IMR-90 (cell line): ENCODE results near the gene EIF2S2. TPM values are rescaled to one million over a fixed set of nuclear protein-coding genes. Genes with fewer than 3 reads are reported as not detected.

Source experiments
- ATAC-seq: fragments of 200-7000 bp; cut with Tn5 transposase; 2 replicates; pipeline ENCODE4 v1.9.1; 2020; ENCODE audit warnings: low read depth, mild to moderate bottlenecking, moderate library complexity
- BruUV-seq: library from RNA; stranded (reverse); fragments of 400-500 nt; replicated peaks from 2 replicates; lab custom pipeline; 2021; lab: Mats Ljungman, UMichigan
- CTCF ChIA-PET: fragments of 300-600 bp; formaldehyde crosslinking; extraction: SDS; loops from one replicate; lab custom pipeline; 2021; ENCODE audit warnings: antibody characterized with exemption; lab: Yijun Ruan, JAX
- POLR2A ChIA-PET: fragments of 300-600 bp; sonication (Branson Sonifier 250); formaldehyde crosslinking; loops from one replicate; lab custom pipeline; 2022; ENCODE audit warnings: antibody characterized with exemption; ENCODE audit not compliant: unreplicated experiment; lab: Charles Lee
- DNase-seq: peaks from one replicate; pipeline ENCODE4 v3.0.0; 2013
- H2AFZ ChIP-seq: replicated peaks from 2 replicates; pipeline ENCODE3; 2013; ENCODE audit warnings: low read length, mild to moderate bottlenecking; ENCODE audit not compliant: poor library complexity
- H2AK5ac ChIP-seq: 2 replicates; pipeline ENCODE4 v1.6.1; 2013; ENCODE audit warnings: low read depth, low read length, inconsistent platforms
- H2AK9ac ChIP-seq: replicated peaks from 2 replicates; pipeline ENCODE3; 2013; ENCODE audit warnings: mild to moderate bottlenecking, low read depth, low read length, moderate library complexity; ENCODE audit not compliant: poor library complexity
- H2BK120ac ChIP-seq: 2 replicates; pipeline ENCODE4 v1.6.1; 2013; ENCODE audit warnings: low read depth, low read length, inconsistent platforms
- H2BK15ac ChIP-seq: 3 replicates; pipeline ENCODE4 v1.6.1; 2013; ENCODE audit warnings: low read depth, low read length, inconsistent platforms
- H2BK20ac ChIP-seq: 2 replicates; pipeline ENCODE4 v1.6.1; 2013; ENCODE audit warnings: low read depth, mild to moderate bottlenecking, inconsistent platforms, low read length, moderate library complexity
- H2BK5ac ChIP-seq: 2 replicates; pipeline ENCODE4 v1.6.1; 2013; ENCODE audit warnings: mild to moderate bottlenecking, low read depth, low read length, inconsistent platforms; ENCODE audit not compliant: poor library complexity, severe bottlenecking
- H3K14ac ChIP-seq: replicated peaks from 2 replicates; pipeline ENCODE4 v1.6.1; 2013; ENCODE audit warnings: low read depth, low read length, inconsistent platforms
- H3K18ac ChIP-seq: 2 replicates; pipeline ENCODE4 v1.6.1; 2013; ENCODE audit warnings: low read depth, low read length, control low read depth
- H3K23ac ChIP-seq: 2 replicates; pipeline ENCODE4 v1.6.1; 2013; ENCODE audit warnings: low read depth, low read length, inconsistent platforms
- H3K27ac ChIP-seq: 2 replicates; pipeline ENCODE4 v1.5.1; 2013; ENCODE audit warnings: mild to moderate bottlenecking, control low read depth, low read length; ENCODE audit not compliant: insufficient read depth
- H3K27me3 ChIP-seq: 2 replicates; pipeline ENCODE4 v1.6.1; 2013; ENCODE audit warnings: low read length; ENCODE audit not compliant: control insufficient read depth, insufficient read depth
- H3K36me3 ChIP-seq: 2 replicates; pipeline ENCODE4 v1.6.1; 2013; ENCODE audit warnings: low read length, mixed read lengths; ENCODE audit not compliant: control insufficient read depth, insufficient read depth
- H3K4ac ChIP-seq: 2 replicates; pipeline ENCODE4 v1.6.1; 2013; ENCODE audit warnings: low read depth, low read length, inconsistent platforms
- H3K4me1 ChIP-seq: 2 replicates; pipeline ENCODE4 v1.6.1; 2013; ENCODE audit warnings: low read length, mixed read lengths; ENCODE audit not compliant: control insufficient read depth, insufficient read depth
- H3K4me2 ChIP-seq: 2 replicates; pipeline ENCODE4 v1.6.1; 2013; ENCODE audit warnings: low read depth, mild to moderate bottlenecking, control low read depth, low read length, moderate library complexity
- H3K4me3 ChIP-seq: 2 replicates; pipeline ENCODE4 v1.5.1; 2013; ENCODE audit warnings: low read depth, mild to moderate bottlenecking, control low read depth, low read length, moderate library complexity; ENCODE audit not compliant: insufficient read depth
- H3K56ac ChIP-seq: 2 replicates; pipeline ENCODE4 v1.6.1; 2013; ENCODE audit warnings: low read length, inconsistent platforms; ENCODE audit not compliant: insufficient read depth; ENCODE audit errors: extremely low read depth
- H3K79me1 ChIP-seq, 2 experiments: 2 replicates each; pipeline ENCODE4 v1.6.1; 2013; ENCODE audit warnings: low read length in 2 of 2, inconsistent platforms in 1 of 2, low read depth in 1 of 2
- H3K9ac ChIP-seq: 2 replicates; pipeline ENCODE4 v1.6.1; 2013; ENCODE audit warnings: low read depth, low read length, control low read depth
- H3K9me1 ChIP-seq: 2 replicates; pipeline ENCODE4 v1.6.1; 2013; ENCODE audit warnings: low read length, inconsistent platforms; ENCODE audit not compliant: insufficient read depth
- H3K9me3 ChIP-seq: 2 replicates; pipeline ENCODE4 v1.6.1; 2013; ENCODE audit warnings: low read length; ENCODE audit not compliant: control insufficient read depth, insufficient read depth
- H4K20me1 ChIP-seq: 2 replicates; pipeline ENCODE4 v1.6.1; 2013; ENCODE audit warnings: low read length, inconsistent platforms; ENCODE audit not compliant: insufficient read depth
- H4K5ac ChIP-seq: 2 replicates; pipeline ENCODE4 v1.6.1; 2013; ENCODE audit warnings: mild to moderate bottlenecking, low read depth, low read length, control low read depth
- H4K8ac ChIP-seq, 2 experiments: 2 replicates each; pipeline ENCODE4 v1.6.1; 2013; ENCODE audit warnings: low read depth in 2 of 2, low read length in 2 of 2, control low read depth in 1 of 2, inconsistent platforms in 1 of 2
- H4K91ac ChIP-seq: 2 replicates; pipeline ENCODE4 v1.6.1; 2013; ENCODE audit warnings: low read depth, low read length, inconsistent platforms; ENCODE audit not compliant: insufficient read depth
- BHLHE40 ChIP-seq: fragments of 150-350 bp; IDR thresholded peaks from 2 replicates; pipeline ENCODE4 v1.6.1; 2016; ENCODE audit warnings: mild to moderate bottlenecking, low read depth, low read length
- CEBPB ChIP-seq: IDR thresholded peaks from 2 replicates; pipeline ENCODE4 v1.6.1; 2012; ENCODE audit warnings: low read depth, low read length, improper control_type of control experiment
- CHD1 ChIP-seq: IDR thresholded peaks from 2 replicates; pipeline ENCODE4 v1.6.1; 2012; ENCODE audit warnings: low read depth, low read length, improper control_type of control experiment
- CTCF ChIP-seq: conservative IDR thresholded peaks from 2 replicates; pipeline ENCODE4 v1.5.1; 2012; ENCODE audit warnings: mild to moderate bottlenecking, low read depth, low read length, improper control_type of control experiment
- ELK1 ChIP-seq: fragments of 150-350 bp; IDR thresholded peaks from 2 replicates; pipeline ENCODE4 v1.6.1; 2016; ENCODE audit warnings: low read depth, mild to moderate bottlenecking, low read length, moderate library complexity, borderline replicate concordance
- FOS ChIP-seq: fragments of 150-350 bp; IDR thresholded peaks from 2 replicates; pipeline ENCODE4 v1.6.1; 2016; ENCODE audit warnings: low read depth, low read length
- MAFK ChIP-seq: IDR thresholded peaks from 2 replicates; pipeline ENCODE4 v1.6.1; 2012; ENCODE audit warnings: low read depth, low read length, improper control_type of control experiment
- MAZ ChIP-seq: IDR thresholded peaks from 2 replicates; pipeline ENCODE4 v1.6.1; 2012; ENCODE audit warnings: low read depth, mild to moderate bottlenecking, low read length, improper control_type of control experiment, moderate library complexity, borderline replicate concordance
- MXI1 ChIP-seq: IDR thresholded peaks from 2 replicates; pipeline ENCODE4 v1.6.1; 2012; ENCODE audit warnings: low read depth, mild to moderate bottlenecking, low read length, moderate library complexity, borderline replicate concordance
- NFE2L2 ChIP-seq: fragments of 150-350 bp; IDR thresholded peaks from 2 replicates; pipeline ENCODE4 v1.6.1; 2016; ENCODE audit warnings: low read depth, mild to moderate bottlenecking, low read length
- POLR2A ChIP-seq: IDR thresholded peaks from 2 replicates; pipeline ENCODE4 v1.6.1; 2012; ENCODE audit warnings: mild to moderate bottlenecking, low read depth, low read length
- RAD21 ChIP-seq: IDR thresholded peaks from 2 replicates; pipeline ENCODE4 v1.6.1; 2012; ENCODE audit warnings: low read length, improper control_type of control experiment
- RCOR1 ChIP-seq: IDR thresholded peaks from 2 replicates; pipeline ENCODE4 v1.6.1; 2012; ENCODE audit warnings: mild to moderate bottlenecking, low read length, improper control_type of control experiment; ENCODE audit not compliant: insufficient replicate concordance
- RFX5 ChIP-seq: IDR thresholded peaks from 2 replicates; pipeline ENCODE4 v1.8.0; 2012; ENCODE audit warnings: low read depth, mild to moderate bottlenecking, low read length, moderate library complexity
- SMC3 ChIP-seq: fragments of 150-350 bp; IDR thresholded peaks from 2 replicates; pipeline ENCODE4 v1.6.1; 2016; ENCODE audit warnings: low read depth, mild to moderate bottlenecking, antibody characterized with exemption, low read length, moderate library complexity
- USF2 ChIP-seq: fragments of 150-350 bp; IDR thresholded peaks from 2 replicates; pipeline ENCODE4 v1.6.1; 2017; ENCODE audit warnings: mild to moderate bottlenecking, antibody characterized with exemption, low read length, low read depth
- WGBS, 2 experiments: methylation state at CpG; one replicate each; pipeline versions ENCODE4 v1.1.5 to v1.1.7; 2013; ENCODE audit warnings: missing lambda C conversion rate in 2 of 2; ENCODE audit not compliant: insufficient read length in 1 of 2; ENCODE audit errors: extremely low coverage in 2 of 2; 5-methylcytosine and 5-hydroxymethylcytosine counted together
- dilution Hi-C: fragments of 300-500 bp; cut with HindIII; formaldehyde crosslinking; loops from one replicate; pipeline ENCODE4 v1.14.3; 2018; ENCODE audit warnings: low sequenced_read_pairs; ENCODE audit not compliant: unreplicated experiment
- in situ Hi-C: fragments of 300-500 bp; cut with MboI; formaldehyde crosslinking; loops from 3 replicates; pipeline ENCODE4 v1.14.3; 2019; ENCODE audit warnings: low sequenced_read_pairs, inconsistent platforms, mixed read lengths
- intact Hi-C: fragments of 100-400 bp; cut with micrococcal nuclease; formaldehyde crosslinking; loops from 2 replicates; pipeline ENCODE4 v1.10.0; 2022
- polyA plus RNA-seq, 3 experiments: library from polyadenylated mRNA; depleted of rRNA; stranded (reverse); fragments of >200 nt; gene quantifications; 2 replicates each; pipeline ENCODE4 v1.2.3, GENCODE V29; 2012; ENCODE audit warnings: low replicate concordance in 1 of 3
- total RNA-seq: library from RNA; depleted of rRNA; stranded (reverse); fragments of >200 nt; gene quantifications from 2 replicates; pipeline ENCODE4 v1.2.3, GENCODE V29; 2012

EIF2S2 gene
- total and polyA plus RNA-seq, 2 of the 4 experiments (the other 2 are of a cell fraction) = 61.7 to 66.9 TPM

GRCh38 chr20:34150306-34151000, 38.4 kb upstream of the EIF2S2 start:
- in situ Hi-C loops (no loop called here), dilution Hi-C loops (no loop called here)

More at GRCh38 chr20:34150306-34151000, 38.4 kb upstream of the EIF2S2 start:
- Histone ChIP-seq H4K20me1 (no peaks in the 10 kb centered on the region), H2AK5ac (no peak overlapping the region), H2BK20ac (no peak overlapping the region), H3K27ac (no peak overlapping the region), H4K8ac (no peak overlapping the region), H3K4me3 (no peak overlapping the region), H2AK9ac (no peak overlapping the region), H3K9me3 (no peaks in the 10 kb centered on the region), H3K4me2 (no peak overlapping the region), H3K36me3 (no peaks in the 10 kb centered on the region), H3K9ac (no peak overlapping the region), H3K4ac (no peak overlapping the region), H4K5ac (no peak overlapping the region), H3K9me1 (no peaks in the 10 kb centered on the region), H3K79me1 (no peaks in the 10 kb centered on the region), H3K23ac (no peak overlapping the region), H3K27me3 (peaks cover 13% of the 10 kb centered on the region), H2BK120ac (no peak overlapping the region), H3K14ac (no peak overlapping the region), H2AFZ (no peak overlapping the region), H3K56ac (no peak overlapping the region), H3K4me1 (no peaks in the 10 kb centered on the region), H2BK5ac (no peak overlapping the region), H4K91ac (no peak overlapping the region), H2BK15ac (no peak overlapping the region), H3K18ac (no peak overlapping the region)
- ATAC-seq = no peak
- intact Hi-C loops = no loop called here
- POLR2A ChIA-PET = no interaction called here
- TF ChIP-seq BHLHE40 (no peak), NFE2L2 (no peak), RFX5 (no peak), ELK1 (no peak), CTCF (no peak), CHD1 (no peak), FOS (no peak), MAZ (no peak), CEBPB (no peak), MXI1 (no peak), POLR2A (no peak), MAFK (no peak), USF2 (no peak), RCOR1 (no peak), RAD21 (no peak), SMC3 (no peak)
- BruUV-seq = no TSS peak
- CTCF ChIA-PET = interaction anchor here (0.6 kb wide), 1 partner anchor 706 kb away, joined by 7 read pairs; no protein-coding TSS in a partner anchor
- DNase-seq = no peak
- WGBS, 2 experiments = no CpG with 5 or more reads among the region's 9 CpGs
